GM12801 (cell line): Measurements from ENCODE around the gene TP53AIP1.

Experiments
- TF ChIP-seq, protein P1 (sequence below): IDR thresholded peaks from one replicate; pipeline ENCODE4 v1.5.1; 2011; ENCODE audit warnings: control low read depth; ENCODE audit not compliant: insufficient read length; ENCODE audit errors: extremely low read depth

TP53AIP1 gene

DNA sequence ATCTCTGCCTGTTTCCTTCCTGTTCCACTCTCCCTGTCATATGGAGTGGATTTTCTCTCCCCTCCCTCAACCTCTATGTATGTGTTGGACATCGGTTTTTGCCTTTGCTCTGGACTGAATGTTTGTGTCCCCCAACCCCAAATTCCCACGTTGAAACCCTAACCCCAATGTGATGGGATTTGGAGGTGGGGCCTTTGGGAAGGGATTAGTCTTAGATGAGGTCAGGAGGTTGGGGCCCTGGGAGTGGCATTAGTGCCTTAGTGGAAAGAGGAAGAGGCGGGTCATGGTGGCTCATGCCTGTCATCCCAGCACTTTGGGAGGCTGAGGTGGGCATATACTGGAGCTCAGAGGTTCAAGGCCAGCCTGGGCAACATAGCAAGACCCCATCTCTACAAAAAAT, 11.6 kb downstream of the TP53AIP1 start:
- TF ChIP-seq, protein P1, sequence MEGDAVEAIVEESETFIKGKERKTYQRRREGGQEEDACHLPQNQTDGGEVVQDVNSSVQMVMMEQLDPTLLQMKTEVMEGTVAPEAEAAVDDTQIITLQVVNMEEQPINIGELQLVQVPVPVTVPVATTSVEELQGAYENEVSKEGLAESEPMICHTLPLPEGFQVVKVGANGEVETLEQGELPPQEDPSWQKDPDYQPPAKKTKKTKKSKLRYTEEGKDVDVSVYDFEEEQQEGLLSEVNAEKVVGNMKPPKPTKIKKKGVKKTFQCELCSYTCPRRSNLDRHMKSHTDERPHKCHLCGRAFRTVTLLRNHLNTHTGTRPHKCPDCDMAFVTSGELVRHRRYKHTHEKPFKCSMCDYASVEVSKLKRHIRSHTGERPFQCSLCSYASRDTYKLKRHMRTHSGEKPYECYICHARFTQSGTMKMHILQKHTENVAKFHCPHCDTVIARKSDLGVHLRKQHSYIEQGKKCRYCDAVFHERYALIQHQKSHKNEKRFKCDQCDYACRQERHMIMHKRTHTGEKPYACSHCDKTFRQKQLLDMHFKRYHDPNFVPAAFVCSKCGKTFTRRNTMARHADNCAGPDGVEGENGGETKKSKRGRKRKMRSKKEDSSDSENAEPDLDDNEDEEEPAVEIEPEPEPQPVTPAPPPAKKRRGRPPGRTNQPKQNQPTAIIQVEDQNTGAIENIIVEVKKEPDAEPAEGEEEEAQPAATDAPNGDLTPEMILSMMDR = no peak

DNA sequence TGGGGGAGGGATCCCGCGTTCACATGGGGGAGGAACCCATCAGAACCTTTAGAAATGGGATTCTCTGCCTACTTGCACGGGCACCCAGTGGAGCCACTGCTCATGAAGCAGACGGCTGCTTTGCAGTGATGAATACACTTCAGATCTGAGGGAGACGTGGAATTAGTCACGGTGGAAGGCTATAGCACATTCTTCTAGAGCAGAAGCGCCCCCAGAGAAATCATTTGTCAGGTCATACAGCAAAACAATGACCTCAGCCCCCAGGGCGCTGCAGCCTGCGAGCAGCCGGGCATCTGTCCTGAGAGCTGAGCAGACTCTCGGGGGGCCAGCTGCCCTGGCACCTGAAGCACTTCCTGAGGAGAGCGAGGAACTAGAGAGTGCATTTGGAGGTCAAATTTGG, 12.7 kb downstream of the TP53AIP1 start:
- TF ChIP-seq, protein P1 = no peak

DNA sequence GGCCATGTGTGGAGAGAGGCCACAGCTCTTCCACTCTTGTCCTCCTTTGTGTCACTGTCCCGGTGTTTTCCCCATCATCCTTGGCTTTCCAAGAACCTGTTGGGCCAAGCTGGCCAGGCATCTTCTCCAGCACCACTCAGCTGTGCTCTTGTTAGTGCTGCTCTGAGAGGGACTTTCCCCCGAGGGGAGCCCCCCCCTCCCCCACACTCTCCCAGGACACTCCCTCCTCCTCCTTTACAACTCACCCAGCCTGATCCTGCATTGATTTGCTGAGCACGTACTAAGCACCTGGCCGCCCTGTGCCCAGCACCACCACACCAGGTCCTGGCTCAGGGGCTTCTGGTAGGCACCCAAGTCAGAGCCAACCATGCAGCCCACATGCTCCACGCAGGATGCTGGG, 13.2 kb downstream of the TP53AIP1 start:
- TF ChIP-seq, protein P1 = no peak

DNA sequence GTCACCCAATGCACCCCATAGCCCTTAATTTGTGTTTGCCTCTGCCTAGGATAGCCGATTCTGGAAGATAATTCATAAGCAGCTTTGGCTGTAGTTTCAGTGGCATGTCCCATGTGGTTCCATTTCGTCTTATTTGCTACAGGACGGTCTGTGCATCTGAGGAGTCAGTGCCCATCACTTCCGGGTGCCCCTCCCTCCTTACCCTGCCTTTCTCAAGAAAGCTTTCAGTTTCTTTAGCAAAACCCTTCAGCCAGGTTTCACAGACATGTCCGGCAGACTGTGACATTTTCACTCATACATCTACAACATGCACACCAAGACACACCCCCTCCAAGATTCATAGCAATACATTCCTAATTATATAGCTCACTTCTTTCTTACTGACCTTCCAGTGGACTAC, 14.3 kb downstream of the TP53AIP1 start:
- TF ChIP-seq, protein P1 = no peak

DNA sequence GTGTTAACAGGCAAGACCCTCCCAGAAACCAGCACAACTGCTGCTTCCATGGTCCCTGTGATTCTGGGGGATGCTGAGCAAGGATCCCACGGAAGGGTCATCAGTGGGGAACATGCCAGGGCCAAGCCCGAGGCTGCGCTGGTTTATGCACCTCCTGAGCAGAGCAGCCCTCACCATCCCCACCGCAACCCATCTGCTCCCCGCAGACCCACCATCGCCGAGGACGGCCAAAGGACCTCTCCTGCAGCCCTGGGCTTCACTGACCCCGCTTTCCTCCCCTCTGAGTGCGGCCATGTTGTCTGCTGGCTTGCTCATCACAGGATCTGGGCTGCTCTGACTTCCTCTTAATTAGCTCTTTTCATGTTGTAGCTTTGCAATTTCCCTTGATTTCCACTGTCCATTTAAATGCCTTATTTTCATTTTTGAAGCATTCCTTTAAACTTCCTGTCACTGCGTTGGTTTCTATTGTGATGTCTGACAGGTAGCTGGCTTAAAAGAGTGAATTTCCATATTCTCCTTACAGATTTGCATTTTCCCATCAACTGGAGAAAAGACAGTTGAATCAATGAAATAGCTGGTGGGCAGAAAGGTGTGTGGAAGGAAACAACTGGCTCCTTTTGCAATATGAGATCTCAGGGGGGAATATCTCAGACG, 14.9 kb downstream of the TP53AIP1 start:
- TF ChIP-seq, protein P1 = no peak

DNA sequence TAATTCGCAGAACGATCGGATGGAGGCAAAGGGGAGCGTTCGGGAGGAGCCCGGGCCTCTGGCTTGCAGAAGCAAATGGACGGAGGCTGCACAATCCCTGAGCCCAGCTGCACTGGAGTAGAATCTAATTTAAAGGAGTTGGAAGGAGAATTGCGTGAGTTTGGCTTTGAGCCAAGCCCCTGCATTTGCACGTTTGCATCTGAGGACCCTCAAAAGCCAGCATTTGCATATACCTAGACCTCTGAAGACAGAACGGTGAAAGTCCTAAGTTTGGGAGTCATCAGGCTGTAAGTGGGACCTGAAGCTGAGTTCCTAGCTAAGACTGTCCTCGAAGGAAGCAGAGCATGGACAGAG, 15.6 kb downstream of the TP53AIP1 start:
- TF ChIP-seq, protein P1 = no peak

DNA sequence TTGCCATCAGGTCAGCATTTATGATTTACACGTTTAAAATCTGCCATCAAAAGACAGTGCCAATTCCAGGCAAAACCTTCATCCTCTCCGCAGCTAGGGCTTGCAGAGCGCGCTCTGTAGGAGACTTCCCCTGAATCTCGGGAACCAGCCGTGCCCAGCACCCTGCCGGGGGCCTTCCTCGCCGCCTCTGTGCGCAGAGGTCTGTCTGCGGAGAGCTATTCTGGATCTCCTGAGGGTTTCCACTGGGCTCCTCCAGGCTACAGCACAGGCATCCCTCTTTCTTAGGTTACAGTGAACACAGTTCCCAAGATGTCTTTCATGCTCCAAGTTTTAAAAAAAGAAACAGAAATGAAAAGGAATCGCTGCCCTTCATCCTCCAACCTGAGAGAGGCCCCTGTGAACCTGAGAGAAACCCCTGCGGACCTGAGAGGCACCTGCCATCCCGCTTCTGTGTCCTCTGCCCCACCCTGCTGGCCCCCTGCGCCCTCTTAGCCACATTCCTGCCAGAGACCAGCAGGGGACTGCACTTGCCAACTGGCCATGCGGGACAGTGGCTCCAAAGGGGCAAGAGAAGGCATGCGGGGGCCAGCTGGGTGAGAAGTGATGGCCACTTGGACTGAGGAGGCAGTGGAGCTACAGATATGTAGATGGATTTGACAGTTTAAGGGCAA, 16.1 kb downstream of the TP53AIP1 start:
- TF ChIP-seq, protein P1 = no peak
